ENCODE data around the gene RBM17. TPM values are rescaled to one million over a fixed set of nuclear protein-coding genes. Genes with fewer than 3 reads are reported as not detected.

Gene RBM17
- total RNA-seq, 1 experiment from 2014 or later = 124 TPM

DNA sequence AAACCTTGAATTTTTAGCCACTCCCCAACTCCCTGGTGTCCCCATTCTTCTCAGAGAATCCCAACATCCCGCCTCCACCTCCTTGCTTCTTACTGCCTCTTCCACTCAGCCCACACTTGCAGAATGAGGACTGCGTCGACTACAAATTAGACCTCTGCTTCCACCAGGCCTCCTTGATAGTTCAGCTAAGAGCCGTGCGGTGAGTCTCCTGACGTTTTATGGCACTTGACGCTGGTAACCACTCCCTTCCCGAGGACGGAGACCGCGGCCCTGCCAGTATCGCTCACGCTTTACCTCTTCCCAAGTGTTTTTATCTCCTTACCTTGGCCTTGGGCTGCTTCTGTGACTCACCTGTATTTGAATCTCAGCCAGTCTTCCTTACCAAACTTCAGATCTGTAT, 31.1 kb downstream of the RBM17 start:
- H4K5ac ChIP-seq (ENCODE audit: insufficient read length, low read depth, low read length) = no peak overlapping the region
- H3K9me3 ChIP-seq (ENCODE audit: control insufficient read depth, low read depth, low read length) = no peaks in the 10 kb centered on the region
- peaks cover 4 to 7% of the 10 kb centered on the region in 2 experiments; a peak in 3 of 4 replicates for H3K4me1 Mint-ChIP-seq
- no peak overlapping the region for H3K4ac ChIP-seq (ENCODE audit: low read depth, low read length)
- no peak overlapping the region for H4K8ac ChIP-seq (replicated peaks; ENCODE audit: insufficient read length, low read depth, low read length)
- peak overlapping the region in 1 of 3 experiments; percentile 16; a peak in 2 of 7 replicates for H3K27ac Mint-ChIP-seq
- no peak overlapping the region for H2AFZ ChIP-seq (ENCODE audit: low read length)
- TF ChIP-seq CTCF (conservative IDR thresholded peaks at IDR 0.05) = no peak
- no peaks in the 10 kb centered on the region for H3K79me2 ChIP-seq (ENCODE audit: insufficient read depth, low read length)
- no peaks in the 10 kb centered on the region for H3K23me2 ChIP-seq (ENCODE audit: insufficient read length, low read depth, low read length, poor library complexity, severe bottlenecking)
- no peak overlapping the region for H2BK120ac ChIP-seq (ENCODE audit: low read depth, low read length, poor library complexity, severe bottlenecking)
- H4K20me1 ChIP-seq (ENCODE audit: control insufficient read depth, insufficient read depth, insufficient read length) = no peaks in the 10 kb centered on the region
- H3K9me3 Mint-ChIP-seq = no peaks in the 10 kb centered on the region
- H3K27ac ChIP-seq (ENCODE audit: insufficient read length, low read depth, low read length) = no peak overlapping the region
- H2BK20ac ChIP-seq (ENCODE audit: low read depth, low read length, poor library complexity, severe bottlenecking) = no peak overlapping the region
- no peaks in the 10 kb centered on the region for H3K27me3 Mint-ChIP-seq (ENCODE audit: low read depth)
- WGBS (ENCODE audit: extremely low coverage, insufficient read length, low lambda C conversion rate) = no CpG with 5 or more reads among the region's 13 CpGs
- no peak overlapping the region for H3T11ph ChIP-seq (ENCODE audit: low read length)
- DNase-seq = no peak
- H3K4me3 Mint-ChIP-seq = no peak overlapping the region
- no peak overlapping the region for H2AK5ac ChIP-seq (ENCODE audit: insufficient read length, low read length)
- no peak overlapping the region for H3K56ac ChIP-seq (ENCODE audit: insufficient read length, low read depth, low read length)
- no peak overlapping the region for H3K18ac ChIP-seq (ENCODE audit: insufficient read length, low read depth, low read length)
- H2BK5ac ChIP-seq (ENCODE audit: insufficient read length, low read length) = no peak overlapping the region
- H3K4me2 ChIP-seq (ENCODE audit: insufficient read depth, insufficient read length, low read length) = no peak overlapping the region
- H3K23ac ChIP-seq (ENCODE audit: insufficient read length, low read depth, low read length) = no peak overlapping the region
- H3K4me1 ChIP-seq (ENCODE audit: insufficient read depth, low read length) = no peaks in the 10 kb centered on the region
- no peaks in the 10 kb centered on the region for H3K79me1 ChIP-seq (ENCODE audit: insufficient read depth, low read depth, low read length, poor library complexity, severe bottlenecking)
- H3K14ac ChIP-seq (ENCODE audit: insufficient read depth, low read length) = no peak overlapping the region
- H2BK15ac ChIP-seq (ENCODE audit: low read depth, low read length) = no peak overlapping the region
- no peaks in the 10 kb centered on the region for H3K27me3 ChIP-seq (ENCODE audit: insufficient read depth, low read length)
- H3K9ac ChIP-seq (ENCODE audit: extremely low read depth, insufficient read length, low read length) = no peak overlapping the region
- H3K36me3 Mint-ChIP-seq (ENCODE audit: insufficient read depth in 1 of 3, low read depth in 3 of 3) = peaks cover 5 to 19% (median 12%) of the 10 kb centered on the region in 3 experiments; a peak in 6 of 7 replicates
- no peak overlapping the region for H2BK12ac ChIP-seq (ENCODE audit: insufficient read length, low read depth, low read length)
- no peak overlapping the region for H4K91ac ChIP-seq (ENCODE audit: insufficient read length, low read depth, low read length)
